HG03565 (cell line): ENCODE results near the gene DHH.
A peak's percentile ranks its signal among the peaks of the same experiment; 100 is the strongest.
"Not testable (repeated sequence)": the region's sequence is repeated elsewhere in the genome, so short reads cannot be mapped to it uniquely, and the experiment has no call there.

Experiments
- ATAC-seq: cut with Tn5 transposase; IDR thresholded peaks from one replicate; pipeline ENCODE4 v1.9.1; 2021; ENCODE audit warnings: mild to moderate bottlenecking, moderate library complexity; ENCODE audit not compliant: unreplicated experiment

Gene DHH

DNA sequence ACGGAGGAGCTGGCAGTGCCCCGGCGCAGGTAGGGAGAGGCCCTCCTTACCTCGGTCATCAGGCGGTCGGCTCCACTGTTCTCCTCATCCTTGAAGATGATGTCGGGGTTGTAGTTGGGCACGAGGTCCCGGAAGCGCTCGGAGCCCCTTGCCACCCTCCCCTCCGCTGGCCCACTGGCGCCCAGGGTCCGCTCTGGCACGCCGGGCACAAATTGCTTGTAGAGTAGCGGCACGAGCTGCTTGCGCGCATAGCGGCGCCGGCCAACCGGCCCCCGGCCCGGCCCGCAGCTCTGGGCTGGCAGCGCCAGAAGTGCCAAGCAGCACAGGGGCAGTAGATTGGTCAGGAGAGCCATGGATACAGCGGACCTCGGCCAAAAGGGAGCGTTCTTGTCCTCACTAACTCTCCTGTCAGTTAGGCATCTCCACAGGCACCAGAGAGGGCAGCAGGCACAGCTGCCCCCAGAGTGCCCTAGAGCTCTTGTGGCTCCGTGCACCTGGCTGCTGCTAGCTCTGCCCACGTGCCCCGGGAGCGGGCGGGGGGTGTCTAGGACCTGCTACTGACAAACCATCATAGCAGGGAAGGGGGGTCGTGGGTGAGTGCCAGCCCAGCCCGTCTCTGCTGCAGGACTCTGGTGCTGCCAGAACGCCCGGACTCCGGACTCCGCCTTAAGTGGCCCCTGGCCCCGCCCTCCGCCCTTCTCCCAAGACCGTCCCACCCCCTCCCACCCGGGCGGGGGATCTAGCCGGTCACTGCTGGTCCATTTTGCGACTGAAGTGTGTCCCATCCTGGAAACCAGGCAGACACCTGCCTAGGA, at the start of gene DHH:
TSS of gene DHH (minus strand) at position 642 of the 815 bp plus-strand sequence. CDS start at position 353, 289 bp downstream.
- ATAC-seq = no peak

DNA sequence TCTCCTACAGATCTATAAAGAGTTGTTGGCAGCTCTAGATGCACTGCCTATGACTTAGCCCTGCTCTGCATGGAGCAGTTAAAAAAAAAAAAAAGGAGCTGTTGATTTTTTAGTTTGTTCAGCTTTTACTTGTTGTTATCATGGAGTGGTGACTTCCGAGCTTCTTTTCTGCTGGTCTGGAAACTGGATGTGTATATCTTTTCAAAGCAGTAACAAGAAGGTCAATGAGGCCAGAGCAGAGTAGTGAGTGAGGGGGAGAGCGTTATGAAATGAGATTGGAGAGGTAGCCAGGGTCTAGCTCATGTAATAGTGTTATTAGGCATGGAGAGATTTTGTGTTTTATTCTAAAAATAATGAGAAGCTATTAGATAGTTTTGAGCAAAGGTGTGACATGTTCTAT, 49.8 kb upstream of the DHH start:
- ATAC-seq = no peak

DNA sequence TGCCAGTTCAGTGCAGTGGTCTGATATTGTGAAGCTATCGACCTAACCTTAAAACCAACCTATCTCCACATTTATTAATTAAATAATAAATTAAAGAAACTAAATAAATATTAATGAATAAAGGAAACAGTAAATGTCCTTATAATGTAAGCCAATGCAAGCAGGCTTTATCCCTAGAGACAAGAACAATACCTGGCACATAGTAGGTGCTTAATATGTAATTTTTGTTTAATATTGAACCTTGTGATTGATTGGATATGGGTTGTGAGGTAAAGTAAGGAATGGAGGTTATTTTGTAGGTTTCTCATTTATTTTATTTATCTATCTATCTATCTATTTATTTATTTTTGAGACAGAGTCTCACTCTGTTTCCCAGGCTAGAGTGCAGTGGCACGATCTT, 44.4 kb upstream of the DHH start:
- no peak for ATAC-seq

DNA sequence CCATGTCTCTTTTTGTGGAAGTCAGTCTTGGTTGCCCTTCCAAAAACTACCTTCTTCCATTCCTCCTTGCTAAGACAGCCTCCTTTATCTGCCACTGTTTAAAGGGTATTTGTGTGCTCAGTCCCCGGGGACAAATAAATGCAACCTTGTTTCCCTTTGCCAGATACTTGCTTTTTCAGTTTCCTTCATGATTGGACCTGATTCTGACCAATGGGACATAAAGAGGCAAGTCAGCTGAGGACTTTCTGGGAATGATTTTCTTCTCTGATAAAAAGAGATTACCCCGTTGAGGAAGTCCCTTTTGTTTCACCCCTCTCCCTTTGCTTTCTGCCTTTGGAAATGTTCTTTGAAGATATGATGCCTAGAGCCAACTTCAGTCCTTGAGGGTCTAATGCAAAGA, 44.0 kb upstream of the DHH start:
- no peak for ATAC-seq

DNA sequence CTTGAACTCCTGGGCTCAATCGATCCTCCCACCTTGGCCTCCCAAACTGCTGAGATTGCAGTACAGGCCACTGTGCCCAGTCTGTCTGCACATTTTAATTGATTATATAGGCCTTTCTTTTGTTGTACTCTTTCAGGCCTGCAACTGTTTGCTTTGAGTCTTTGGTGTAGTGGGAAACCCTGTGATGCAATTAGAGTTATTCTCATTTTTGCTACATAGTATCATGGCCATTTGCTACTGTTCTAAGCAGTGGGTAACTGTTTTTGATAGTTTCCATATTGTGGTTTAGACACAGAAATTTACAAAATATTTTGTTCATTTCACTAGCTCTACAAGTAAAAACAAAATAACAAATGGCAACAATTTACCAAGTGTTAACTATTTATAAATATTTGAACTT, 42.9 kb upstream of the DHH start:
- ATAC-seq = no peak

DNA sequence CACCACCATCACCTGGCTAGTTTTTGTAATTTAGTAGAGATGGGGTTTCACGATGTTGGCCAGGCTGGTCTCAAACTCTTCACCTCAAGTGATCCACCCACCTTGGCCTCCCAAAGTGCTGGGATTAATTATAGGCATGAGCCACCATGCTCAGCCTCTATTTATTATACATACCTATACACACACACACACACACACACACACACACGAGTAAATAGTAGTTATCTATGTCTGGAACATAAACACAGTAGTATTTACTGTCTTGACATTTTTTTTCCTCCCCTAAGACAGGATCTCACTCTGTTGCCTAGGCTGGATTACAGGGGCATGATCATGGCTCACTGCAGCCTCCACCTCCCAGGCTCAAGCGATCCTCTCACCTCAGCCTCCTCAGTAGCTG, 42.4 kb upstream of the DHH start:
- ATAC-seq = not testable (repeated sequence)

DNA sequence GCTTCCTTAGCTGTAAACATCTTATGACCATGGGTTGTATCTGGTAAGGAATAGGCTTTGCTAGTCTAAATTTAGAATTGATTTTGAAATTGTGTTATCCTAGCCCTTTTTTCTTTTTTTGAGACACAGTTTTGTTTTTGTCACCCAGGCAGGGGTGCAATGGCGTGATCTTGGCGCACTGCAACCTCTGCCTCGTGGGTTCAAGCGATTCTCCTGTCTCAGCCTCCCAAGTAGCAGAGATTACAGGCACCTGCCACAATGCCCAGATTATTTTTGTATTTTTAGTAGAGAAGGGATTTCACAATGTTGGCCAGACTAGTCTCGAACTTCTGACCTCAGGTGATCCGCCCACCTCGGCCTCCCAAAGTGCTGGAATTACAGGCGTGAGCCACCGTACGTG, 39.0 kb upstream of the DHH start:
- no peak for ATAC-seq

DNA sequence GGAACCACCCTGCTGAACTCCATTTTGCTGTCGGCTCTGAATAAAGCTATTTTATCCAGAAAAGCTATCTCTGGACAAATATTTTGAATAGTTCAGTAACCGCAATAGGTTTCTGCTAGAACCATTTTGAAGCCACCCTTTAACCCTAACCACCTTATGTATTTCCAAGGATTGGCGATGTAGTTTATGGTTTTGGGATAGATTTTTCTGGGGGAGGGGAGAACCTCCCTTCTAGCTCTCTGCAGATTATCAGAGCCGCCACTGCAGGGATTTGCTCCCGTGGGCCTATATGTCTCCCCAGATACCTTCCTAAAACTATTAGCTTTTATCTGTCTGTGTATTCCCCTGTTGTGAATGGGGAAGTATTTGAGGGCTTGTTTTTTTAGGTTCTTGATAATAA, 38.4 kb upstream of the DHH start:
- ATAC-seq = no peak

DNA sequence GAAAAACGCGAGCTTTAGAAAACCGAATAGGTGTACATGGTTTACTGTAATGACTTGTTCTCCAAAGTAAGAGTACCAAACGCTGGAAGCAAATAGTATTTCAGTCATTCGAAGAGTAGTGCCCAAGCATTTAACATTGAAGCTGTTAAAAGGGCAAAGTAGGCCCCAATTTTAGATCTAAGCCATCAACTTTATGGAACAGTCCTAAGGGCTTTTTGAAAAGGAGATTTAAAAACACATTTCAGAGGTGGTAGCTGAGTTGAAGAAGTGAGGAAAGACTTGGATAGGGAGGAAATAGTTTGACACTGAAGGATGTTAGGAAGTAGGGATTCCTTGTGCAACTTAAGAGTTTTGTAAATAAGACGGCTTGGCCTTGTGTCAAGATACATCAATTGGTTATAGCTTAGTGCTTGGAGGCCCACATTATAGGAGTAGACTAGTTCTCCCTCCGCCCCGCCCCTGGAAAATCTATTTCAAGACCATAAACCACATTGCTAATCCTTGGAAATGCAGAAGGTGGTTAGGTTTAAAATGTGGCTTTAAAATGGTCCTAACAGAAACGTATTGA, 37.4 kb upstream of the DHH start:
- no peak for ATAC-seq

DNA sequence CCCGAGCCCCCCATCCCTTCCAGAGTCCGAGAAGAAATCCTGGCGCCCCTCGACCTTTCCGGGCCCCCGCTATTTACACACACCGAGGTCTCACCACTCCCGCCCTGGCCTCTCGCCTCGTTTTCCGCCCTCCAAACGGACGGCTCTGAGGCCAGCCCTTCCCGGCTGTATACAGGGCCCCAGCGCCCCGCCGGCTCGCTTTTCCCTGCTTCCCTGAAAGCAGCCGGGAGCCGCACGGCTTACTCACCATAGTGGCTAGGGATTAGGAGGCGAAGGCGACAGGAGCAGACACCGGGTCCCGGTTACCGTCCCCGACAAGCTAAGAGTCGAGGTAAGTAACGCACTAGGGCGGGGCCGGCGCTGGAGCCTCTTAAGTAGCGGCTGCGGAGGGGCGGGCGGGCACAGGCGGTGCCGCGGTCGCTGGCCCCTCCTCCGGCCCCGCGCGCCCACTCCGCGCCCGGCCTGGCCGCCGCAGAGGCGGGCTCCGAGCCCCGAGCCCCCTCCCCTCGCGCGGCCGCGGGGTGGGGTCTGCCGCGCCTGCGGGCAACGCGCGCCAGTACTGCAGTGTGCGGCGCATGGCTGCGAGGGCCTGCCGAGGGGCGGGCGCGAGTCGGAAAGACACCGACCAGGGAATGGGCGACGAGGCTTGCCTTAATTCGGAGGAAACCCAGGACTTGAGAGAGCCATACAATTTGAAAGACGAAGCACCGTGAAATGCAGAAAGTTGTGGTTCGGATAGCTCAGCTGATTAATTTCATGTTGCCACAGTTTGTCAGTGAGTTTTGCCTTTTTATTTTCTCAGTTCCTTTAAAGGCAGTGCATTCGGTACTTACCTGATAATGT, 36.7 kb upstream of the DHH start, which contains the start of gene TUBA1B:
TSS of gene TUBA1B (minus strand) at position 345 of the 843 bp plus-strand sequence. CDS start at position 250, 95 bp downstream.
- ATAC-seq = peak; percentile 54

DNA sequence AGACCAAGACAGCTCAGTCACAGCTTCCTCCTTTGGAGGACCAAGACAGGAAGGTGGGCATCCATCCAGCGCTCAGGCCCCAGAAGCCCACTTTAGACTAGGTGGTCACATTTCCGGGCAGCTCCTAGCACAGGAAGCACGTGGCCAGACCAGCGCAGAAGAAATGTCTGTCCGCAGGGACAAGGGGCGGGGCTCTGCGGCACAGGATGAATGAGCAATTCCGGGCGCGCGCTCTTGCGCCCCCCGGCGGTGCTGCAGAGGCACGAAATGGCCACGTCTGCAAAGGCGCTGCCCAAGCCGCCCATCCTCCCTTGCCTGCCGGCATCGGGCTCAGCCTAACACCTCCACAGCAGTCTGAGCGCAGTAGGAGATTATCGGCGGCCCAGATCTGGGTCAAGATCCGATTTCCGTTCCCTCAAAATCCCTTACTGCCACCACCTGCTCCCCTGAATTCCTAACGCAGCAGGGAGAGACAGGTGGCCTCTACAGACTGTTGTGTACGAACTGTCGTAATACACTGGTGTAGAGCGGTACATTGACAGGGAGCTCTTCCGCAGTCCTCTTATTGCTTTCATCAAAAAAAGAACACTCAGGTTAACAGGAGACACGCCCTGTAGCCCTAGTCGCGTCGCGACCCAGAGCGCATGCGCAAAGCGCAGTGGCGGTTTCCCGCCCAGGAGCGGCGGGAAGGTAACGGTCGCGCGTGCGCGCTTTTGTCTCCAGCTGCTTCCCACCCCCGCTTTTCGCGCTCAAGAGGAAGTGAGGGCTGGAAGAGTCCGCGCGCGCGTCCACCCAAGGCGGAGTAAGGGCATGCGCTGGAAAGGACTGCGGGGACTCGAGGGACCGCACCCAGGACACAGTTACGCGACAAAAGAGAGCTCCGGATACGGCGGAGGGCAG, 35.8 kb upstream of the DHH start:
- ATAC-seq = peak; percentile 38

DNA sequence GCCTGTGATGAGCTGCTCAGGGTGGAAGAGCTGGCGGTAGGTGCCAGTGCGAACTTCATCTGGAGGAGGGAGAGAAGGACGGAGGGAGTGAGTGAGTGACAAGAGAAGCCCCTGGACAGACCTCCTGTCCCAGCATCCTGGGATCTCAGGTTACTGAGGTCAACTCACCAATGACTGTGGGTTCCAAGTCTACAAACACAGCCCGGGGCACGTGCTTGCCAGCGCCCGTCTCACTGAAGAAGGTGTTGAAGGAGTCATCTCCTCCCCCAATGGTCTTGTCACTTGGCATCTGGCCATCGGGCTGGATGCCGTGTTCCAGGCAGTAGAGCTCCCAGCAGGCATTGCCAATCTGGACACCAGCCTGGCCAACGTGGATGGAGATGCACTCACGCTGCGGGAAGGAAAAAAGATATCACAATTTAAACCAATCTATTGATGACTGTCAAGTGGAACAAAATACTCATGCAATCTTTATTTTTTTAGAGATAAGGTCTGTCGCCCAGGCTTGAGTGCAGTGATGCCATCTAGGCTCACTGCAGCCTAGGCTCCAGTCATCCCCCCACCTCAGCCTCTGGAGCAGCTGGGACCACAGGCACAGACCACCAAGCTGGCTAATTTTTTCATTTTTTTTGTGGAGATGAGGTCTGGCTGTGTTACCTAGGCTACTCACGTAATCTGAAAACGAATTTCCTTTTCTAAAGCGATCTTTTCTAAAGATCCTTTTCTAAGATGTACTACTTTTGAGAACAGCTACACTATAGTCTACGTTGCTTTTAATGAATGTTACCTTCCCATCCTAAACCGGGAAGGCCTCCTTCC, 34.9 kb upstream of the DHH start:
- no peak for ATAC-seq

DNA sequence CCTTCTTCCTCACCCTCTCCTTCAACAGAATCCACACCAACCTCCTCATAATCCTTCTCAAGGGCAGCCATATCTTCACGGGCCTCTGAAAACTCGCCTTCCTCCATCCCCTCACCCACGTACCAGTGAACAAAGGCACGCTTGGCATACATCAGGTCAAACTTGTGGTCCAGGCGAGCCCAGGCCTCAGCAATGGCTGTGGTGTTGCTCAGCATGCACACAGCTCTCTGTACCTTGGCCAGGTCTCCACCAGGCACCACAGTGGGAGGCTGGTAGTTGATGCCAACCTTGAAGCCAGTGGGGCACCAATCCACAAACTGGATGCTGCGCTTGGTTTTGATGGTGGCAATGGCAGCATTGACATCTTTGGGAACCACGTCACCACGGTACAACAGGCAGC, 33.4 kb upstream of the DHH start:
- ATAC-seq = not testable (repeated sequence)

DNA sequence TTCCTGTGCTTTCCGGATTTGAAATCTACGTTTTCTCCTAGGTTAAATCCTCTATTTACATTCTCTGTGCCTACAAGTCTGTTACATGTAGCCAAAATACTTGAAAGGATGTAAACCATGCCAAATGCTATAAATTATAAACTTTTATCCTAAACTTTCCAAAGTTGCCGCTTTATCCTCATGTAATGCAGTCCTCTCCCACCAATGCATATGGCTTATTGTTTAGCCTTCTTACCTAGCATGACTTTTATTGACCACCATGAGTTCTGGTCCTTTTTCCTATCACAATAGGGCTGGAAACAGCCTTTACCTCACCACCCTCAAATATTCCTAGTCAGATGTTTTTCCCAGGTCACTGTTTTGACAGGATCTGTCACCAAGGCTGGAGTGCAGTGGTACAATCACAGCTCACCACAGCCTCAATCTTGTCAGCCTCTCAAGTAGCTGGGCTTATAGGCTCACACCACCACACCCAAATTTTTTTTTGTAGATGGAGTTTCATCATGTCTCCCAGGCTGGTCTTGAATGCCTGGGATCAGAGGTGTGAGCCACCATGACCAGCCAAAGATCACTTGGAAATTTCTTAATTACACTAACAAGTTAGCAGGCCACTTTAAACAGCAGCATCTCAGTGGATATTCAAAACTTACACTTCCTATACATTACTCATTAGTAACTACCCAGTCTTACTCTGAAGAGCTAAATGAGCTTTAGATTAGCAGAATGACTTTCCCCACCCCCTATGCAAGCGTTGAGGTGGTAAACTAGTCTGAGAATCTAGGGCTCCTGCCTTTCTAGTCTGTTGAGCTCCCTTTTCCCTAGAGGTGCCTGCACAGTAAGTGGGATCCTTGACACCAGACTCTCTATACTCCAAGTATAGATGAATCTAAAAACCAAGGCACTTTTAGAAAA, 32.5 kb upstream of the DHH start:
- no peak for ATAC-seq

DNA sequence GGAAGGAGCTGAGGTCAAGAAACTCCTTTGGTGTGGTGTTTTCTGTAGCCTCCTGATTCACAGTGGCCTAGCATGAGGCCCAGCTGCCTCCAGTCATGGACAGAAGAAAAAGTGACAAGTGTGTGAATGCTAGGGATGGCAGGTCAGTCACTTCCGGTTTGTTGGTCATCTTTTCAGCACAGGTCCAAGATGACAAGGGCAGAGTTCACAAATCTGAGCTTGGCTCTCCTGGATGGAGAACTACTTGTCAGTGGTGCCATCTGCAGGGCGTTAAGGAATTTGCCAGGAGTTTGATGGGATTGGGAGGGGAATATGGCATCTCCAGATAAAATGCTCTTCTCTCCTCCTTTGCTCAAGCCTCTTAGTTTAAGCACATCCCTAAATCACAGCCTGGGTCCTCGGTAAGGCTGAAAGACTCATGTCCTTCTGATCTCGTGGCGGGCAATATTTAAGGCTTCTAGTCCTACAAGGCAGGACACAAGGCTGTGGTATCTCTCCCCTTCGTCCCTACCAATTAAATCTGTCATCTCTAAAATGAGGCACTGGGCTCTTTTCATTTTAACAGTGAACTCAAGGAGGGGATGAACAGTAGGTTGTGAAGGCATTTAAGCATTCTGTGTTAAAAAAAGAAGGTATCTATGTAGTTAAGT, 26.6 kb upstream of the DHH start:
- no peak for ATAC-seq

DNA sequence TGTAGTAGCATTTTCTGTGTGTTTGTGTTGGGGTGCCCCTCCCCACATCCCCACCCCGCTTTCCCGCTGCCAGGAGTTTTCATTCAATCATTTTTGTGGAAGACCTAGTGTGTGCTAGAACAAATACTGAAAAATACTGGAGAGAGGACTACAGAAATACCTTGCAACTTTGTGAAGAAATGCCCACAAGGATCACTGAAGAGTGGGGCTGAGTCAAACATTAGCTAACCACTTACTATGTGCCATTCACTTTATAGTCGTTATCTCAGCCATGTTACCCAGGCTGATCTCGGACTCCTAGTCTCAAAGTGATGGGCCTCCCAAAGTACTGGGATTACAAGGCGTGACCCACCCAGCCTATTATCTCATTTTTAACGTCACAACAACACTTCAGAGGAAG, 16.6 kb upstream of the DHH start:
- no peak for ATAC-seq

DNA sequence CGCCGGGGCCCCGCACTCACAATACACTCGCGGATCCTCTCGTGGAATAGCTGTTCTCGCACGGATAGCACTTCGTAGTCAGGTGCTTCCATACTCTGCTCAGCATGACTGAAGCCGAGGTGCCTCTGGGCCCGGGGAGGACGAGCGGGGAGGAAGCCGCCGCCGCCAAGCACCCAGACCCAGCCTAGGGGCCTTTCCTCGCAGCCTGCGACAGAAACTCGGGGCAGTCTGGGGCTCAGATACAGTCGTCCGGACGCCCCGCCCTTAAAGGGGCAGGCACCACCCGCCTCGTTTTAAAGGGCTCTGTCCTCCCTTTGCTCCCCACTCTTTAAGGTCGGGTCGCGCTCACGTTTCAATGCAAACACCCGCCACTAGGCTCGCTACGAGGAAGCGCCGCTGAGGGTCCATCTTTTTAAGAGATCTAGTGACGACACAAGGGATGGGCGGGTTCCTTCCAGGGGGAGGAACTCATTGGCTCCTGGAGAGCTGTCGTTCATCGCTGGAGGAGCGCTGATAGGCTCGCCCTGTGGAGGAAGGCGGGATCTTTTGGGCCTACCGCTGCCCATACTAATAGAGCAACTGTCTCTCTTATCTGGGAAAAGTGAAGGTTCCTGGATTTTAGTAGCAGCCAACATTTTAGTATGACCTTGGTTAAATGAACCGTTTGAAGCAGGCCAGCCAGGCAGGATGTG, 16.0 kb upstream of the DHH start, which contains the start of gene LMBR1L:
TSS of gene LMBR1L (minus strand) at position 384 of the 692 bp plus-strand sequence. CDS start at position 92, 292 bp downstream.
- ATAC-seq = peak; percentile 99
